ENCODE measurements around the gene VPS52.

- TF ChIP-seq CREB1 (IDR thresholded peaks at IDR 0.05; ENCODE audit: low read depth), result no peak
- no peak for TF ChIP-seq NFIC (IDR thresholded peaks at IDR 0.05)
- TF ChIP-seq MAX (IDR thresholded peaks at IDR 0.05), result no peak
- TF ChIP-seq REST (IDR thresholded peaks at IDR 0.05; ENCODE audit: low read depth), result no peak
- no peak for TF ChIP-seq FOXM1 (IDR thresholded peaks at IDR 0.05; ENCODE audit: borderline replicate concordance, low read depth)
- no peak for TF ChIP-seq CEBPB (IDR thresholded peaks at IDR 0.05)
- TF ChIP-seq TCF12 (IDR thresholded peaks at IDR 0.05; ENCODE audit: low read depth), result no peak
Measured at GRCh38 chr6:33273129-33273923, 1.6 kb upstream of the VPS52 start.

Measured in Ishikawa (cell line).